IMR-90 (cell line): ENCODE data around the gene PLCB4. TPM values are rescaled to one million over a fixed set of nuclear protein-coding genes. Genes with fewer than 3 reads are reported as not detected.

Experiments used
- ATAC-seq: fragments of 200-7000 bp; cut with Tn5 transposase; 2 replicates; pipeline ENCODE4 v1.9.1; 2020; ENCODE audit warnings: low read depth, mild to moderate bottlenecking, moderate library complexity
- BruUV-seq: library from RNA; stranded (reverse); fragments of 400-500 nt; replicated peaks from 2 replicates; lab custom pipeline; 2021; lab: Mats Ljungman, UMichigan
- CTCF ChIA-PET: fragments of 300-600 bp; formaldehyde crosslinking; extraction: SDS; loops from one replicate; lab custom pipeline; 2021; ENCODE audit warnings: antibody characterized with exemption; lab: Yijun Ruan, JAX
- POLR2A ChIA-PET: fragments of 300-600 bp; sonication (Branson Sonifier 250); formaldehyde crosslinking; loops from one replicate; lab custom pipeline; 2022; ENCODE audit warnings: antibody characterized with exemption; ENCODE audit not compliant: unreplicated experiment; lab: Charles Lee
- DNase-seq: peaks from one replicate; pipeline ENCODE4 v3.0.0; 2013
- H2AFZ ChIP-seq: replicated peaks from 2 replicates; pipeline ENCODE3; 2013; ENCODE audit warnings: low read length, mild to moderate bottlenecking; ENCODE audit not compliant: poor library complexity
- H2AK5ac ChIP-seq: 2 replicates; pipeline ENCODE4 v1.6.1; 2013; ENCODE audit warnings: low read depth, low read length, inconsistent platforms
- H2AK9ac ChIP-seq: replicated peaks from 2 replicates; pipeline ENCODE3; 2013; ENCODE audit warnings: mild to moderate bottlenecking, low read depth, low read length, moderate library complexity; ENCODE audit not compliant: poor library complexity
- H2BK120ac ChIP-seq: 2 replicates; pipeline ENCODE4 v1.6.1; 2013; ENCODE audit warnings: low read depth, low read length, inconsistent platforms
- H2BK15ac ChIP-seq: 3 replicates; pipeline ENCODE4 v1.6.1; 2013; ENCODE audit warnings: low read depth, low read length, inconsistent platforms
- H2BK20ac ChIP-seq: 2 replicates; pipeline ENCODE4 v1.6.1; 2013; ENCODE audit warnings: low read depth, mild to moderate bottlenecking, inconsistent platforms, low read length, moderate library complexity
- H2BK5ac ChIP-seq: 2 replicates; pipeline ENCODE4 v1.6.1; 2013; ENCODE audit warnings: mild to moderate bottlenecking, low read depth, low read length, inconsistent platforms; ENCODE audit not compliant: poor library complexity, severe bottlenecking
- H3K14ac ChIP-seq: replicated peaks from 2 replicates; pipeline ENCODE4 v1.6.1; 2013; ENCODE audit warnings: low read depth, low read length, inconsistent platforms
- H3K18ac ChIP-seq: 2 replicates; pipeline ENCODE4 v1.6.1; 2013; ENCODE audit warnings: low read depth, low read length, control low read depth
- H3K23ac ChIP-seq: 2 replicates; pipeline ENCODE4 v1.6.1; 2013; ENCODE audit warnings: low read depth, low read length, inconsistent platforms
- H3K27ac ChIP-seq: 2 replicates; pipeline ENCODE4 v1.5.1; 2013; ENCODE audit warnings: mild to moderate bottlenecking, control low read depth, low read length; ENCODE audit not compliant: insufficient read depth
- H3K27me3 ChIP-seq: 2 replicates; pipeline ENCODE4 v1.6.1; 2013; ENCODE audit warnings: low read length; ENCODE audit not compliant: control insufficient read depth, insufficient read depth
- H3K36me3 ChIP-seq: 2 replicates; pipeline ENCODE4 v1.6.1; 2013; ENCODE audit warnings: low read length, mixed read lengths; ENCODE audit not compliant: control insufficient read depth, insufficient read depth
- H3K4ac ChIP-seq: 2 replicates; pipeline ENCODE4 v1.6.1; 2013; ENCODE audit warnings: low read depth, low read length, inconsistent platforms
- H3K4me1 ChIP-seq: 2 replicates; pipeline ENCODE4 v1.6.1; 2013; ENCODE audit warnings: low read length, mixed read lengths; ENCODE audit not compliant: control insufficient read depth, insufficient read depth
- H3K4me2 ChIP-seq: 2 replicates; pipeline ENCODE4 v1.6.1; 2013; ENCODE audit warnings: low read depth, mild to moderate bottlenecking, control low read depth, low read length, moderate library complexity
- H3K4me3 ChIP-seq: 2 replicates; pipeline ENCODE4 v1.5.1; 2013; ENCODE audit warnings: low read depth, mild to moderate bottlenecking, control low read depth, low read length, moderate library complexity; ENCODE audit not compliant: insufficient read depth
- H3K56ac ChIP-seq: 2 replicates; pipeline ENCODE4 v1.6.1; 2013; ENCODE audit warnings: low read length, inconsistent platforms; ENCODE audit not compliant: insufficient read depth; ENCODE audit errors: extremely low read depth
- H3K79me1 ChIP-seq, 2 experiments: 2 replicates each; pipeline ENCODE4 v1.6.1; 2013; ENCODE audit warnings: low read length in 2 of 2, inconsistent platforms in 1 of 2, low read depth in 1 of 2
- H3K9ac ChIP-seq: 2 replicates; pipeline ENCODE4 v1.6.1; 2013; ENCODE audit warnings: low read depth, low read length, control low read depth
- H3K9me1 ChIP-seq: 2 replicates; pipeline ENCODE4 v1.6.1; 2013; ENCODE audit warnings: low read length, inconsistent platforms; ENCODE audit not compliant: insufficient read depth
- H3K9me3 ChIP-seq: 2 replicates; pipeline ENCODE4 v1.6.1; 2013; ENCODE audit warnings: low read length; ENCODE audit not compliant: control insufficient read depth, insufficient read depth
- H4K20me1 ChIP-seq: 2 replicates; pipeline ENCODE4 v1.6.1; 2013; ENCODE audit warnings: low read length, inconsistent platforms; ENCODE audit not compliant: insufficient read depth
- H4K5ac ChIP-seq: 2 replicates; pipeline ENCODE4 v1.6.1; 2013; ENCODE audit warnings: mild to moderate bottlenecking, low read depth, low read length, control low read depth
- H4K8ac ChIP-seq, 2 experiments: 2 replicates each; pipeline ENCODE4 v1.6.1; 2013; ENCODE audit warnings: low read depth in 2 of 2, low read length in 2 of 2, control low read depth in 1 of 2, inconsistent platforms in 1 of 2
- H4K91ac ChIP-seq: 2 replicates; pipeline ENCODE4 v1.6.1; 2013; ENCODE audit warnings: low read depth, low read length, inconsistent platforms; ENCODE audit not compliant: insufficient read depth
- BHLHE40 ChIP-seq: fragments of 150-350 bp; IDR thresholded peaks from 2 replicates; pipeline ENCODE4 v1.6.1; 2016; ENCODE audit warnings: mild to moderate bottlenecking, low read depth, low read length
- CEBPB ChIP-seq: IDR thresholded peaks from 2 replicates; pipeline ENCODE4 v1.6.1; 2012; ENCODE audit warnings: low read depth, low read length, improper control_type of control experiment
- CTCF ChIP-seq: conservative IDR thresholded peaks from 2 replicates; pipeline ENCODE4 v1.5.1; 2012; ENCODE audit warnings: mild to moderate bottlenecking, low read depth, low read length, improper control_type of control experiment
- ELK1 ChIP-seq: fragments of 150-350 bp; IDR thresholded peaks from 2 replicates; pipeline ENCODE4 v1.6.1; 2016; ENCODE audit warnings: low read depth, mild to moderate bottlenecking, low read length, moderate library complexity, borderline replicate concordance
- FOS ChIP-seq: fragments of 150-350 bp; IDR thresholded peaks from 2 replicates; pipeline ENCODE4 v1.6.1; 2016; ENCODE audit warnings: low read depth, low read length
- MAFK ChIP-seq: IDR thresholded peaks from 2 replicates; pipeline ENCODE4 v1.6.1; 2012; ENCODE audit warnings: low read depth, low read length, improper control_type of control experiment
- MXI1 ChIP-seq: IDR thresholded peaks from 2 replicates; pipeline ENCODE4 v1.6.1; 2012; ENCODE audit warnings: low read depth, mild to moderate bottlenecking, low read length, moderate library complexity, borderline replicate concordance
- NFE2L2 ChIP-seq: fragments of 150-350 bp; IDR thresholded peaks from 2 replicates; pipeline ENCODE4 v1.6.1; 2016; ENCODE audit warnings: low read depth, mild to moderate bottlenecking, low read length
- RCOR1 ChIP-seq: IDR thresholded peaks from 2 replicates; pipeline ENCODE4 v1.6.1; 2012; ENCODE audit warnings: mild to moderate bottlenecking, low read length, improper control_type of control experiment; ENCODE audit not compliant: insufficient replicate concordance
- SMC3 ChIP-seq: fragments of 150-350 bp; IDR thresholded peaks from 2 replicates; pipeline ENCODE4 v1.6.1; 2016; ENCODE audit warnings: low read depth, mild to moderate bottlenecking, antibody characterized with exemption, low read length, moderate library complexity
- WGBS, 2 experiments: methylation state at CpG; one replicate each; pipeline versions ENCODE4 v1.1.5 to v1.1.7; 2013; ENCODE audit warnings: missing lambda C conversion rate in 2 of 2; ENCODE audit not compliant: insufficient read length in 1 of 2; ENCODE audit errors: extremely low coverage in 2 of 2; 5-methylcytosine and 5-hydroxymethylcytosine counted together
- dilution Hi-C: fragments of 300-500 bp; cut with HindIII; formaldehyde crosslinking; loops from one replicate; pipeline ENCODE4 v1.14.3; 2018; ENCODE audit warnings: low sequenced_read_pairs; ENCODE audit not compliant: unreplicated experiment
- in situ Hi-C: fragments of 300-500 bp; cut with MboI; formaldehyde crosslinking; loops from 3 replicates; pipeline ENCODE4 v1.14.3; 2019; ENCODE audit warnings: low sequenced_read_pairs, inconsistent platforms, mixed read lengths
- intact Hi-C: fragments of 100-400 bp; cut with micrococcal nuclease; formaldehyde crosslinking; loops from 2 replicates; pipeline ENCODE4 v1.10.0; 2022
- polyA plus RNA-seq, 3 experiments: library from polyadenylated mRNA; depleted of rRNA; stranded (reverse); fragments of >200 nt; gene quantifications; 2 replicates each; pipeline ENCODE4 v1.2.3, GENCODE V29; 2012; ENCODE audit warnings: low replicate concordance in 1 of 3
- total RNA-seq: library from RNA; depleted of rRNA; stranded (reverse); fragments of >200 nt; gene quantifications from 2 replicates; pipeline ENCODE4 v1.2.3, GENCODE V29; 2012

PLCB4 gene
- total and polyA plus RNA-seq, 2 of the 4 experiments (the other 2 are of a cell fraction): 12.5 to 24.0 TPM

GRCh38 chr20:9139106-9139833 lies 70.4 kb downstream of the PLCB4 start (continued):
- TF ChIP-seq NFE2L2: no peak

- 33% methylated on average over 1 of the region's 8 CpGs; no CpG with 5 or more reads in 1 of the 2 experiments for WGBS, 2 experiments
- intact Hi-C loops: no loop called here
- Histone ChIP-seq H3K9me3 (peaks cover 3% of the 10 kb centered on the region; the same call in 1 of the 2 replicates), H2BK5ac (no peak overlapping the region), H2AK9ac (no peak overlapping the region), H3K18ac (no peak overlapping the region), H3K36me3 (no peaks in the 10 kb centered on the region), H2AK5ac (no peak overlapping the region), H3K27me3 (no peaks in the 10 kb centered on the region), H3K4me3 (no peak overlapping the region), H4K91ac (no peak overlapping the region), H3K9me1 (peaks cover 4% of the 10 kb centered on the region; the same call in 1 of the 2 replicates), H2BK15ac (no peak overlapping the region), H3K79me1 (peaks cover 50 to 70% of the 10 kb centered on the region in 2 experiments), H2BK120ac (no peak overlapping the region), H3K4ac (no peak overlapping the region), H3K23ac (no peak overlapping the region), H3K9ac (no peak overlapping the region), H2AFZ (no peak overlapping the region), H4K20me1 (peaks cover 23% of the 10 kb centered on the region; the same call in 1 of the 2 replicates), H2BK20ac (no peak overlapping the region), H3K4me1 (peaks cover 3% of the 10 kb centered on the region; the same call in 1 of the 2 replicates), H3K4me2 (no peak overlapping the region), H3K56ac (no peak overlapping the region), H3K27ac (no peak overlapping the region), H3K14ac (no peak overlapping the region), H4K5ac (no peak overlapping the region), H4K8ac (no peak overlapping the region)
- TF ChIP-seq FOS: no peak
- no peak for TF ChIP-seq SMC3
- TF ChIP-seq CTCF: no peak
- TF ChIP-seq BHLHE40: no peak
- no peak for TF ChIP-seq ELK1
- TF ChIP-seq MAFK: no peak
- no peak for TF ChIP-seq CEBPB
- TF ChIP-seq MXI1: no peak
- no peak for TF ChIP-seq RCOR1
- dilution Hi-C loops: no loop called here
- ATAC-seq: no peak
- no TSS peak for BruUV-seq
- DNase-seq: no peak
- in situ Hi-C loops: no loop called here
- ChIA-PET CTCF (no interaction called here), POLR2A (no interaction called here)
These were observed 71.4 kb downstream of the PLCB4 start for GRCh38 chr20:9140162-9140760.
